ENCODE measurements around the gene KHDC4. TPM values are rescaled to one million over a fixed set of nuclear protein-coding genes. Genes with fewer than 3 reads are reported as not detected.
A peak's percentile ranks its signal among the peaks of the same experiment; 100 is the strongest.
"Not testable (repeated sequence)": the region's sequence is repeated elsewhere in the genome, so short reads cannot be mapped to it uniquely, and the experiment has no call there.

Gene KHDC4
- total RNA-seq, 2 donors from 2014 or later: 81.2 to 100 TPM

DNA sequence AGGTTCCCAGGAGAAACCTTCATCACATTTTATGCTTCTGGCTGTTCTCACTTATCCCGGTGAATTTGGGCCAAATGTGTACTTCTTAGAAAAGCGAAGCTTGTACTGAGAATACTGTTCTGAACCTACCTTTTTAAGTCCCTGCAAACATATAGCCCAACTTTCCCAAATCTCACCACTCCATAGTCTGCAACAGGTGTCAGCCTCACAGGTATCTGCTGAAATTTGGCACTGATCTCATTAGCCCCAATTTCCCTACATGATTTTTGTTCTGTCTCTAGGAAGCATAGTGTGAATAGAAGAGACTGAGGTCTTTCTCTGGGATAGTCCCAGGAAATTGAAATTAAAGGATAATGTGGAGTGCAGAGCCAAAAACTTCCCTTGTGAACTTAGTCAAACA is 34.5 kb downstream of the KHDC4 start:
- DNase-seq (ENCODE audit: low spot score in 2 of 2): no peak
- Mint-ChIP-seq H3K36me3 (peaks cover 9 to 15% of the 10 kb centered on the region in 2 donors), H3K9me3 (no peaks in the 10 kb centered on the region), H3K27ac (no peak overlapping the region)
- ATAC-seq: no peak

DNA sequence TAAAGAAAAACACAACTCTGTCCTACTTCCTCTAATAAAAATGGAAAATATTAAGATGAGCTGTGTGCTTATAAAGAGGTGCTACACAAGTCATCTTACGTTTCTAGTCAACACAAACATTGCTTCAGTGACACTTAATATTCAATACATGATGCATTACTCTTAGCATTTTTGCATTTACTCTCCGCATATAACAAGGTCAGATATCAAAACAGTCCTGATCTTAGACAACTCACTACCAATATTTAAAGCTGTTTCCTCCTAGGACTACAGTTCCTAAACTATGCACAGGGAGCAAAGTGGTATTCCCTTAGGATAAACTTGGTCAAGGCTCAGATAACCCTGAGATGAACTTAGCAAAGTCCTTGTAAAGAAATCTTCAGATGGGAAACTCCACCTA is 35.3 kb downstream of the KHDC4 start:
- H3K27ac Mint-ChIP-seq: no peak overlapping the region
- H3K36me3 Mint-ChIP-seq: peaks cover 5 to 9% of the 10 kb centered on the region in 2 donors
- DNase-seq (ENCODE audit: low spot score in 2 of 2) (no peak), ATAC-seq (no peak)
- H3K9me3 Mint-ChIP-seq: no peaks in the 10 kb centered on the region

DNA sequence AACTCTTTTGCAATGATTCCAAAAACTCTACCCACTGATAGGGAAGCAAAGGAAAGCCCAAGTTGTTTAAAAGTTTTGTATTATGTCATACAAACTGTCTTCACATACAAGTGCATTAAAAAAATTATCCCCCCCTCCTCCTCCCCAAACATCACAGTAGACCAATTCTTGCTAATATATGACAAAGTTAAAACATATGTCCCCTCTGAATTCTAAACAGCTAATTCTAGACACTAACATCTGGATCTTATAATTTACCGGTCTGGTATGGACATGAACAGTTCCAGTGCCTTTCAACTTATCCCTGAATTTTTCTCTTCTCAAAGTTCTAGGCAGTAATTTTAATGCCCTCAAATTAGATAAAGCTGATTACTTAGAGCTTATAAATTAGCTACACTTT is 36.5 kb downstream of the KHDC4 start:
- ATAC-seq (no peak), DNase-seq (ENCODE audit: low spot score in 2 of 2) (no peak)
- Mint-ChIP-seq H3K27ac (no peak overlapping the region), H3K36me3 (peaks cover 5 to 9% of the 10 kb centered on the region in 2 donors), H3K9me3 (no peaks in the 10 kb centered on the region)

DNA sequence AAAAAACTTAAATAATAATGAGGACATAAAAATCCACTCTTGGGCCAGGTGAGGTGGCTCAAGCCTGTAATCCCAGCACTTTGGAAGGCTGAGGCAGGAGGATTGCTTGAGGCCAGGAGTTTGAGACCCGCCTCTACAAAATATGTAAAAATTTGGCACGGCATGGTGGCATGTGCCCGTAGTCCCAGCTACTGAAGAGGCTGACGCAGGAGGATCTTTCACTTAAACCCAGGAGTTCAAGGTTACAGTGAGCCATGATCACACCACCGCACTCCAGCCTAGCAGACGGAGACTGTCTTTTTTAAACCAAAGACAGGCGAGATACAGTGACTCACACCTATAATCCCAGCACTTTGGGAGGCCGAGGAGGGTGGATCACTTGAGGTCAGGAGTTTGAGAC is 37.7 kb downstream of the KHDC4 start:
- not testable (repeated sequence) for DNase-seq (ENCODE audit: low spot score in 2 of 2); H3K9me3 Mint-ChIP-seq; ATAC-seq; H3K36me3 Mint-ChIP-seq
- H3K27ac Mint-ChIP-seq: peak overlapping the region in 1 of 2 donors; percentile 22

DNA sequence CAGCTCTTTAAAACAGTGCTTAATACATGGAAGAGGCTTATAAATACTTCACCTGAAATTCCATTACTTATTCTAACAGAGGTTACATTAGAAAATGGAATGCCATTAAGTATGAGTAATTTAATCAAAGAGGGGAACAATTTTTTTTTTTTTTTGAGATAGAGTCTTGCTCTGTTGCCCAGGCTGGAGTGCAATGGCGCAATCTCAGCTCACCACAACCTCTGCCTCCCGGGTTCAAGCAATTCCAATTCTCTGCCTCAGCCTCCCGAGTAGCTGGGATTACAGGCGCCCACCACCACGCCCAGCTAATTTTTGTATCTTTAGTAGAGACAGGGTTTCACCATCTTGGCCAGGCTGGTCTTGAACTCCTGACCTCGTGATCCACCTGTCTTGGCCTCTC is 38.6 kb downstream of the KHDC4 start:
- H3K27ac Mint-ChIP-seq; DNase-seq (ENCODE audit: low spot score in 2 of 2); ATAC-seq; H3K9me3 Mint-ChIP-seq; H3K36me3 Mint-ChIP-seq: not testable (repeated sequence)

DNA sequence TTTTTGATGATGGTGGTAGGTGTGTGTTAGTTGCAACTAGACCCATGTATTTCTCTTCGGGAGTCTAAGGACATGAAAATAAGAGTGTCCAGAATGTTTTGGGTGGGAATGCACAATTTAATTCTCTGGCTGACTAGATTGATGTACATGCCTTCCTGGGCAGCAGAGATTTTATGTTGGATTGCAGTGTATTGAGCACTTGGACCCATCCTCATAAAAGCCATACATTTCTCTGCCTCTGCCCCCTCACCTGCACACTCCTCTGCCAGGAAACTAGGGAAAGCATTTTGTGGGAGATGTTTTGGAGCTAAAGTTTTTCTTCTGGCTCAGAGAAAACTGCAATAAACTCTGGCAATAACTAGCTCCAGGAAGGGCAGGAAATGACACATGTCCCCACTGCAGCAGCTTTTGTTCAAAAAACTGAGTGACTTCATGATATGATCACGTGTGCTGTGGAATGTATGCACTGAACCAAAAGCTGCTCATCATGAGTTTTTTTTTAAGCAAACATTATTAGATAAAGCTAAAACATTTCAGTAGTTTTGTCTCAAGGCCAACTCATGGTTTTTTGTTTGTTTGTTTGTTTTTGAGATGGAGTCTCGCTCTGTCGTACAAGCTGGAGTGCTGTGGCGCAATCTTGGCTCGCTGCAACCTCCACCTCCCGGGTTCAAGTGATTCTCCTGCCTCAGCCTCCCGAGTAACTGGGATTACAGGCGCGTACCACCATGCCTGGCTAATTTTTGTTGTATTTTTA is 40.6 kb downstream of the KHDC4 start:
- DNase-seq (ENCODE audit: low spot score in 2 of 2): peak in 1 of 2 donors; percentile 12

DNA sequence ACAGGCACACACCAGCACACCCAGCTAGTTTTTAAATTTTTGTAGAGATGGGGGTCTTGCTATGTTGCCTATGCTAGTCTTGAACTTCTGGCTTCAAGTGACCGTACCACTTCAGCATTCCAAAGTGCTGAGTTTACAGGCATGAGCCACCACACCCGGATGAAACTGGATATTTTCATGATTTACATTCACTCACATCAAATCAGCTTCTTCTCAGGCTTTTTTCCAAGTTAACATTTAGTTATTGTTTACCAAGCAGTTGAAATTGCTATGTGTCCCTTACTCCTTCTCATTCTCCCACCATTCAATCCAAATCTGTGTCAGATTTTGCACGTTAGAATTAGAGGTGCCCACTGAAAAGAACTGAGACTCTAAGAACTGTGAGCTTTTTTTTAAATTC is 41.4 kb downstream of the KHDC4 start:
- Mint-ChIP-seq H3K27ac (peak overlapping the region in 1 of 2 donors; percentile 58), H3K9me3 (no peaks in the 10 kb centered on the region), H3K36me3 (peaks cover 0 to 6% of the 10 kb centered on the region in 2 donors)
- ATAC-seq (no peak), DNase-seq (ENCODE audit: low spot score in 2 of 2) (no peak)

More for the DNA sequence above, 40.6 kb downstream of the KHDC4 start:
- H3K27ac Mint-ChIP-seq: peak overlapping the region; percentile 7 to 58
- H3K9me3 Mint-ChIP-seq: no peaks in the 10 kb centered on the region
- peaks cover 0 to 9% of the 10 kb centered on the region in 2 donors for H3K36me3 Mint-ChIP-seq
- ATAC-seq: peak; percentile 80 to 93

DNA sequence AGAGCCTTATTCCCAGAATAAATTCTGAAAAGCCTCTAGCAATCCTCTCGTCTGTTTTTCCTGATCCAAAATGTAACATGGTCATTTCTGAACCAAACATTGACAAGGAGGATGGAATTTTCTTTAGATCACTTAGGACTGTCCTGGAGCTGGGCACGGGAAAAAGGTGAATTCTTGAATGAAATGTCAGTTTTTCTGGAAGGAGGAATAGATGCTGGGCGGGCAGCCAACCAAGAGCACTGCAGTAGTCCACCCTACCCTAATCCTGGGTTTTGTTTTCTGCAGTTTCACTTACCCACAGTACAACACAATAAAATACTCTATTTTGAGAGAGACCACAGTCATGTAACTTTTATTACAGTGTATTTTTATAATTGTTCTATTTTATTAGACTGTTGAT is 44.0 kb downstream of the KHDC4 start:
- Mint-ChIP-seq H3K27ac (no peak overlapping the region), H3K9me3 (no peaks in the 10 kb centered on the region), H3K36me3 (no peaks in the 10 kb centered on the region)
- ATAC-seq: no peak
- no peak for DNase-seq (ENCODE audit: low spot score in 2 of 2)

DNA sequence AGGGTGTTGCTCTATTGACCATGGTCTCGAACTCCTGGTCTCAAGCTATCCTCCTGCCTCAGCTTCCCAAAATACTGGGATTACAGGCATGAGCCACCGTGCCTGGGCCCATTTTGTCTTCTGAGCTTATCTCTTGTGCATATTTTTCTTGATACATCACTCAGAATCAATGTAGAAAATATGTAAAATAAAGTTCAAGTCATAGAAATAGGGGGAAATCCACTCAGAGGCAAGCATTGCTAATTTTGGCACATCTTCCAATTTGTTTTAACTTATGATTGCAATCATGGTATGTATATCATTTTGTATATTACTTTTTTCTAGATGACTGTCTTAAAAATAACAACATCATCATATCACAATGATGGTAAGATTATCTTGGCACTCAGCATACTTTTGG is 44.6 kb downstream of the KHDC4 start:
- no peaks in the 10 kb centered on the region for H3K36me3 Mint-ChIP-seq
- no peak overlapping the region for H3K27ac Mint-ChIP-seq
- H3K9me3 Mint-ChIP-seq: no peaks in the 10 kb centered on the region
- no peak for DNase-seq (ENCODE audit: low spot score in 2 of 2)
- ATAC-seq: no peak

DNA sequence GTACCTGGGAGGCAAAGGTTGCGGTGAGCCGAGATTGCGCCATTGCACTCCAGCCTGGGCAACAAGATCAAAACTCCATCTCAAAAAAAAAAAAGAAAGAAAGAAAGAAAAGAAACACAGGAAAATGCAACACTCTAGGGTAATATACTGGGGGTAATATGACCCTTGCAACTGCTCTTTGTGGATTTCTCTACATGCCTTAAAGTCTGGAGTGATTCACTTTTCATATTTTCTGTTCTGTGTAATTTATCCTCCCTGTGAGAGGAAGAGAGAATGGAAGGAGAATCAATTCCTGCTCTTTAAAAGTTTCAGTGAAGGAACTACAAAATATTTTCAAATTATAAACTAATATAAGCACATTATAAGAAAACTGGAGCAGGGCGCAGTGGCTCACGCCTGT is 45.7 kb downstream of the KHDC4 start:
- Mint-ChIP-seq H3K27ac (no peak overlapping the region), H3K36me3 (no peaks in the 10 kb centered on the region), H3K9me3 (no peaks in the 10 kb centered on the region)
- DNase-seq (ENCODE audit: low spot score in 2 of 2) (no peak), ATAC-seq (no peak)

DNA sequence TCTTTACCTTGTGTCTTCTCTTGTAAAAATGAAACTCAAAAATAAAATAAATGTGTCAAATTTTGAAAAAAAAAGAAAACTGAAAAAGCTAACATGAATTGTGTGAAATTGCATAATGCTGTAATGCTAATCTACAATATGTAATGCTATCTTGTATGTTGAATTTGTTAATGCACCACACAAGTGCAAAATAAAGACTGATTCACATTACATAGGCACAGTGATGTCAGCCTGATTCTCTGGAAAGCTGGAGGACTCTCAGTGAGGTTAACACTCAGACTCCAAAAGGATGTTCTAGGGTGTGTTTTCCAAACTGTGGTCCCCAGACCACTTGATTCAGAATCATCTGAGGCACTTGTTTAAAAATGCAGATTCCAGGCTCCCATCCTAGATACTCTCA is 49.2 kb downstream of the KHDC4 start:
- no peak for DNase-seq (ENCODE audit: low spot score in 2 of 2)
- Mint-ChIP-seq H3K9me3 (no peaks in the 10 kb centered on the region), H3K36me3 (peaks cover 0 to 6% of the 10 kb centered on the region in 2 donors), H3K27ac (no peak overlapping the region)
- no peak for ATAC-seq

DNA sequence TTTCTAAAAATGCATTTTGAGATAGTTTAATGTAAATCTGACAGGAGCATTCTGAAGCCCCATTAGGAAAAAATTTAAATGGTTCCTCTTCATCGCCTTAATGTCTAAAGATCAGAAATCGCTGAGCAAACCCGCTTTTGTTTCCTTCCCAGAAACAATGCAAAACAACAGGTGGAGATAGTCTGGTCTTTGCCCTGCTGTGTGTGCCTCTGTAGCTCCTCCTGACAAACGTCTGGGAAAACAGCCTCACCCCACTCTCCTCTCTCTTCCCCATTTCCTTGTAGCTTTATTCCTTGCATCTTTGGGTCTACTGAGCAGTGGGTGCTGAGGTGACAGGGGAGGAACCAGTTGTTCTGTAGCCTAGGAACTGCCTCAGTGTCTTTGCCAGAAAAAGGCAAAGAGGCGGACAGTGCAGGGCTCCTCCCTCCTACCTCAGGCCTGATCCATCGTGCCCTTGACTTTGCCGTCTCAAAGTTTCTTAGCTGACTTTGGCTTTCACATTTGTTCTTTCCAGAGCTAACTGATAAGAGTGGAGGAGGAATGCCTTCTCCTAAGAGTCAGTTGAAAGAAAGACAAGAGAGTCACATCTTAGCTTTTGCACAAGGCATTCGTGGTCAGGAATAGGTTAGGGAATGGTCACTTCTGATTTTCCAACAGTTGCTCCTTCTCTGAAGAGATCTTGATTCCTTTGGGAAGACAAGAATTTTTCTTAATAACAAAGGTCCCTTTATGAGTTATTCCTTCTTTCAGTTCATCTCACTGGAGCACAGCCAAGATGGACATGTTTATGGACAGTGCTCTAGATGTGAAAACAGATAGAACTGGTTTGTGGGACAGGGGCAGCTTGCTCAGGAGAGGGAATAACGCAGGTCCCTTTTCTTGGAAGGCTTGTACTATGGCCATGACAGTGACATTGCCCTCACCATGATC is 49.9 kb downstream of the KHDC4 start:
- Mint-ChIP-seq H3K27ac (no peak overlapping the region), H3K36me3 (peaks cover 0 to 6% of the 10 kb centered on the region in 2 donors), H3K9me3 (no peaks in the 10 kb centered on the region)
- DNase-seq (ENCODE audit: low spot score in 2 of 2): no peak
- no peak for ATAC-seq

DNA sequence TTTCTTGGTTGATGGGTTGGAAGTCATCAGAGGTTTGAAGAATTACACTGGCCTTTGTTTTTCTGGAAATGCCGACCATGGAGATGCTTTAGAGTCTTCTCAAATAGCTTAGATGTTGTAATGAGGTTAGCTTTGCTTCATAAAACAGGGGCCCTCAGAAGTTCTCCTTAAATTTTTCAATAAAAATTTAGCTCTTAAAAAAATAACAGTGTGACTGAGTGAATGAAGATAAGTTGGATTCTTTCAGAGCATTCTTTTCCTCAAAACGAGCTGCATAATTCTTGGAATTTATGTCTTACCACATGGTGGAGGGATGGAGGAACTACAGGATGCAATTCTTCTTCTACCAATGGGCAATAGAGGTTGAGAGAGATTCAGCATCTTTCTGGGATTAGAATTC is 51.4 kb downstream of the KHDC4 start:
- Mint-ChIP-seq H3K27ac (no peak overlapping the region), H3K36me3 (peaks cover 0 to 6% of the 10 kb centered on the region in 2 donors), H3K9me3 (no peaks in the 10 kb centered on the region)
- ATAC-seq (no peak), DNase-seq (ENCODE audit: low spot score in 2 of 2) (no peak)

DNA sequence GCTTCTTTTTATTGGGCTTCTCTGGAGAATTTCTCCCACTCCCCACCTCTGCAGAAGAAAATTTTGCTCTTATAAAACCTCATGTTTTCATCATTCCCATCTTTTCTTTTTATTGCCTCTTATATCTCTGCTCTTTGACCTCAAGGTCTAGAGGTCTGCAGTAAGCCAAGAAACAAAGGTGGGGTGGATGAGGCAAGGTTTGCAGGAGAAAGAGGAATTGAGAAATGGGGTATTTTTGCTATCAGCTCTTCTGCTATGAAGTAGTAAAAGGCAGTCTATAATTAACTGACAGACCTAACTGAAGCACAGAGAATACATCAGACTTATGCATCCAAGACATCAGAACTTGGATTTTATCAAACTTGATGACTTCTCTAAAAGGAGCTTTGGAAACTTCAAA is 52.0 kb downstream of the KHDC4 start:
- DNase-seq (ENCODE audit: low spot score in 2 of 2): no peak
- no peaks in the 10 kb centered on the region for H3K9me3 Mint-ChIP-seq
- no peak for ATAC-seq
- peaks cover 0 to 6% of the 10 kb centered on the region in 2 donors for H3K36me3 Mint-ChIP-seq
- H3K27ac Mint-ChIP-seq: no peak overlapping the region

DNA sequence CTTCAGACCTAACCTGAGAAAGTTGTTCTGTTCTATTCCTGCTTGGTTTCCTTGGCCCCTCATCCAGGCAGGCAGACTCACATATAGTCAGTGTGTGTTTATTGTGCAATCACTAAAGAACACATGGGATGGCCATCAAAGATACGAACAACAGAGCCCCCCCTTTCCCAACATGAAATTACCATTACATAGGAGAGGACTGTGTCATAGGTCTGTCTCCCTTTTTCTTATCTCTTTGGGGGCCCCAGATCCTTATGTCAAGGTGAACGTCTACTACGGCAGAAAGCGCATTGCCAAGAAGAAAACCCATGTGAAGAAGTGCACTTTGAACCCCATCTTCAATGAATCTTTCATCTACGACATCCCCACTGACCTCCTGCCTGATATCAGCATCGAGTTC is 53.3 kb downstream of the KHDC4 start:
- H3K36me3 Mint-ChIP-seq: peaks cover 0 to 6% of the 10 kb centered on the region in 2 donors

DNA sequence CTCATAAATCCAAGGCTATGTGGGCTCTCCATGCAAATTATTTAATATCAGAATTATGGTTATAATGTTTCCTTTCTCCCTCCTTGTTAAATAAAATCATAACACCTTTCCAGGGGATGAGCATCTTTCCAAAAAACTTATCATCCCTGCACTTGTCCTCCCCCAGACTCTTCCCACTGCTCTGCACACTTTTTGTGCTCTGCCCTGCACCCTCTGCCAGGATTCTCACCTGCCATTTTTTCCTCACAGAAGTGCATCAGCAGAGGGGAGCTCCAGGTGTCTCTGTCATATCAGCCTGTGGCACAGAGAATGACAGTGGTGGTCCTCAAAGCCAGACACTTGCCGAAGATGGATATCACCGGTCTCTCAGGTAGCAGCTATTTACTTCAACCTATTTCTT is 54.0 kb downstream of the KHDC4 start:
- DNase-seq (ENCODE audit: low spot score in 2 of 2) (no peak), ATAC-seq (no peak)
- H3K36me3 Mint-ChIP-seq: peaks cover 0 to 6% of the 10 kb centered on the region in 2 donors
- no peaks in the 10 kb centered on the region for H3K9me3 Mint-ChIP-seq
- no peak overlapping the region for H3K27ac Mint-ChIP-seq

More for the DNA sequence above, 53.3 kb downstream of the KHDC4 start:
- Mint-ChIP-seq H3K9me3 (no peaks in the 10 kb centered on the region), H3K27ac (no peak overlapping the region)
- ATAC-seq (no peak), DNase-seq (ENCODE audit: low spot score in 2 of 2) (no peak)

DNA sequence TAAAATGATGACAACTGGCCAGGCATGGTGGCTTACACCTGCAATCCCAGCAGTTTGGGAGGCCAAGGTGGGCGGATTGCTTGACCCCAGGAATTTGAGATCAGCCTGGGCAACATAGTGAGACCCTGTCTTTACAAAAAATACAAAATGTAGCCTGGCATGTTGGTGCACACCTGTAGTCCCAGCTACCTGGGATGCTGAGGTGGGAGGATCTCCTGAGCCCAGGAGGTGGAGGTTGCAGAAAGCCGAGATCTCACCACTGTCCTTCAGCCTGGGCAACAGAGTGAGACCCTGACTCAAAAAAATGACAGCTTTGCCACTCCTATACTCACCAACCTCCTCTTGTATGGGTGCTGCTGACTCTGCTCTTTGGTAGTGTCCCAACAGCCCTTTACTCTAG is 56.3 kb downstream of the KHDC4 start:
- DNase-seq (ENCODE audit: low spot score in 2 of 2): no peak
- Mint-ChIP-seq H3K9me3 (no peaks in the 10 kb centered on the region), H3K36me3 (peaks cover 0 to 6% of the 10 kb centered on the region in 2 donors), H3K27ac (no peak overlapping the region)
- no peak for ATAC-seq
